Measurements from ENCODE around the gene RHEBL1. TPM values are rescaled to one million over a fixed set of nuclear protein-coding genes. Genes with fewer than 3 reads are reported as not detected.

The RHEBL1 gene
- total and polyA plus RNA-seq, 2 of the 8 experiments (the other 6 are each of a cell fraction or from before 2014, with no cell fraction given) = 7.5 to 9.4 TPM

DNA sequence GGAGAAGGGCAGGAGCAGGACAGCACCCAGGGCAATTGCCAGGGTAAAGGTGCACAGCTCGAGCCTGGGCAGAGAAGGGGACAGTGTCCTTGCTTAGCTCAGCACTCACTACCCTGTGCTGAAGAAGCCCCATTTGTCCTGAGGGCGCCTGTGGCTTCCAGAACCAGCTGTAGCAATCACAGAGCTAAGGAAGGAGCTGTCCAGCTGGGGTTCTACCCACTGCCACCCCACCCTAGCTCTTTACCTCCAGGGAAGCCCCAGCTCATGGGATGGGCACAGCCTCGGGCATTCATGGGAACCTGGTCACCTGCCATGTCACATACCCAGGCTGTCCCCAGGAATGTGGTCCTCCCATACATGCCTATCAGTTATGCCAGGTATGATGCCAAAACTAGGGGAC lies 35.0 kb upstream of the RHEBL1 start:
- Histone ChIP-seq H3K4me3 (ENCODE audit: extremely low read depth in 1 of 4, insufficient read depth in 2 of 4, low read depth in 3 of 4, low read length in 4 of 4) (no peak overlapping the region), H4K8ac (ENCODE audit: extremely low read depth, insufficient read depth, low read length) (no peak overlapping the region), H2AFZ (ENCODE audit: low read length) (no peak overlapping the region), H2AK5ac (ENCODE audit: low read depth, low read length) (no peak overlapping the region), H3K9me3 (ENCODE audit: insufficient read depth in 2 of 2, low read depth in 1 of 2, low read length in 1 of 2) (no peaks in the 10 kb centered on the region), H2BK5ac (ENCODE audit: low read depth, low read length) (no peak overlapping the region), H4K20me1 (replicated peaks in 1 of 2; ENCODE audit: control insufficient read depth in 1 of 2, insufficient read depth in 2 of 2, low read length in 2 of 2) (peaks cover 3 to 19% of the 10 kb centered on the region in 2 experiments), H3K23ac (ENCODE audit: insufficient read length) (no peak overlapping the region), H3K36me3 (ENCODE audit: control insufficient read depth in 2 of 4, insufficient read depth in 4 of 4, low read length in 3 of 4) (peaks cover 8 to 29% (median 18%) of the 10 kb centered on the region in 4 experiments; a peak in 7 of 8 replicates), H2BK12ac (ENCODE audit: low read depth, low read length) (no peak overlapping the region), H3K56ac (replicated peaks; ENCODE audit: insufficient read length, low read depth, low read length) (no peak overlapping the region), H3K18ac (ENCODE audit: extremely low read depth, low read length) (no peak overlapping the region), H3K9ac (replicated peaks in 1 of 4; ENCODE audit: extremely low read depth in 1 of 4, low read depth in 3 of 4, low read length in 3 of 4) (no peak overlapping the region), H3K27ac (ENCODE audit: low read depth, low read length) (no peak overlapping the region), H2BK20ac (ENCODE audit: low read length) (no peak overlapping the region), H2BK15ac (ENCODE audit: low read length) (no peak overlapping the region), H3K27me3 (replicated peaks in 1 of 4; ENCODE audit: control insufficient read depth in 3 of 4, extremely low read depth in 1 of 4, insufficient read depth in 3 of 4, low read length in 3 of 4) (no peaks in the 10 kb centered on the region), H3K4ac (replicated peaks; ENCODE audit: insufficient read length, low read depth, low read length) (no peak overlapping the region), H3K23me2 (ENCODE audit: low read depth, low read length) (0 out of 2 replicates have a peak, but pooled peaks cover 1% of the 10 kb centered on the region), H4K91ac (replicated peaks; ENCODE audit: insufficient read length, low read length) (no peak overlapping the region), H3K4me1 (replicated peaks in 1 of 4; ENCODE audit: control insufficient read depth in 3 of 4, insufficient read depth in 4 of 4, low read length in 3 of 4) (peaks cover 0 to 7% (median 2%) of the 10 kb centered on the region in 4 experiments; a peak in 4 of 7 replicates), H3K79me2 (ENCODE audit: control insufficient read depth in 1 of 2, insufficient read depth in 2 of 2, low read length in 2 of 2) (peaks cover 0 to 19% of the 10 kb centered on the region in 2 experiments; a peak in 2 of 4 replicates), H3K14ac (ENCODE audit: insufficient read length) (no peak overlapping the region), H3K4me2 (ENCODE audit: insufficient read depth in 1 of 2, low read depth in 2 of 2, low read length in 2 of 2) (no peak overlapping the region), H4K5ac (ENCODE audit: insufficient read length, low read depth, low read length) (no peak overlapping the region), H3K79me1 (ENCODE audit: low read depth, low read length) (peaks cover 13% of the 10 kb centered on the region; the same call in 1 of the 2 replicates), H2BK120ac (replicated peaks; ENCODE audit: low read depth, low read length) (no peak overlapping the region)
- FAIRE-seq (no peak), DNase-seq (ENCODE audit: low read depth in 1 of 2, low spot score in 2 of 2) (no peak)
- ChIA-PET POLR2A (ENCODE audit: partially characterized antibody) (interaction anchor here (1.0 to 4.5 kb wide), 6 partner anchors 9 to 159 kb away, joined by 3 to 39 read pairs (median 6); partner anchors contain the start of gene TUBA1B), CTCF (ENCODE audit: partially characterized antibody) (interaction anchor here (0.7 to 16.2 kb wide), 11 partner anchors 9 to 184 kb away, joined by 3 to 235 read pairs (median 4); partner anchors contain the start of gene DHH)
- no peak for TF ChIP-seq CREB1 (IDR thresholded peaks at IDR 0.05)
- TF ChIP-seq CBX8 (IDR thresholded peaks at IDR 0.05; ENCODE audit: borderline replicate concordance, low read depth, low read length) = no peak
- no peak for TF ChIP-seq SP1 (IDR thresholded peaks at IDR 0.05; ENCODE audit: low read depth, low read length)
- TF ChIP-seq EZH2 (IDR thresholded peaks at IDR 0.05; ENCODE audit: low read depth, low read length, severe bottlenecking) = no peak
- no peak for TF ChIP-seq BRCA1 (IDR thresholded peaks at IDR 0.05; ENCODE audit: low read depth, low read length)
- TF ChIP-seq MAFK (IDR thresholded peaks at IDR 0.05; ENCODE audit: low read depth, low read length) = no peak
- no peak for TF ChIP-seq CTBP2 (IDR thresholded peaks at IDR 0.05; ENCODE audit: borderline replicate concordance, insufficient read depth, insufficient read length, low read length)
- 53% methylated on average over 3 of the region's 3 CpGs; no CpG with 5 or more reads in 1 of the 2 experiments for WGBS, 2 experiments (ENCODE audit: extremely low coverage in 1 of 2, insufficient coverage in 1 of 2, insufficient read length in 1 of 2, insufficient replicate concordance in 2 of 2, low coverage in 1 of 2, low lambda C conversion rate in 2 of 2, missing lambda C conversion rate in 1 of 2)

Measured in H1 (cell line).